ENCODE measurements around the gene CCDC188. TPM values are rescaled to one million over a fixed set of nuclear protein-coding genes. Genes with fewer than 3 reads are reported as not detected.

CCDC188 gene
- total RNA-seq, 6 experiments from 2014 or later = not detected

GRCh38 chr22:20106205-20106848, 44.5 kb downstream of the CCDC188 start:
- H3K36me3 ChIP-seq = peaks cover 6 to 59% (median 24%) of the 10 kb centered on the region in 4 donors

GRCh38 chr22:20105456-20106204, 45.2 kb downstream of the CCDC188 start:
- Histone ChIP-seq H3K4me1 (peaks cover 0 to 21% (median 9%) of the 10 kb centered on the region in 4 donors), H3K36me3 (peaks cover 6 to 52% (median 20%) of the 10 kb centered on the region in 4 donors), H3K27ac (peak overlapping the region in 1 of 3 donors; percentile 51), H3K9me3 (no peaks in the 10 kb centered on the region), H3K4me3 (no peak overlapping the region), H3K27me3 (no peaks in the 10 kb centered on the region)
- TF ChIP-seq POLR2A (IDR thresholded peaks at IDR 0.05) (no peak), CTCF (IDR thresholded peaks at IDR 0.05) (no peak)
- ATAC-seq (no peak), DNase-seq (peak in 2 of 3 donors; percentile 5 to 33)
- intact Hi-C loops (cut with DNase I) = no loop called here
- WGBS (ENCODE audit: insufficient coverage, low coverage, low lambda C conversion rate, missing lambda C conversion rate) = 100% methylated on average over 4 of the region's 7 CpGs

More at GRCh38 chr22:20106205-20106848, 44.5 kb downstream of the CCDC188 start:
- TF ChIP-seq CTCF (IDR thresholded peaks at IDR 0.05) (no peak), POLR2A (IDR thresholded peaks at IDR 0.05) (no peak)
- no peak overlapping the region for H3K27ac ChIP-seq
- 40% methylated on average over 1 of the region's 20 CpGs for WGBS (ENCODE audit: insufficient coverage, low coverage, low lambda C conversion rate, missing lambda C conversion rate)
- no peak overlapping the region for H3K4me3 ChIP-seq
- no peaks in the 10 kb centered on the region for H3K9me3 ChIP-seq
- ATAC-seq (no peak), DNase-seq (peak in 2 of 3 donors; percentile 13 to 41)
- H3K27me3 ChIP-seq = no peaks in the 10 kb centered on the region
- H3K4me1 ChIP-seq = peaks cover 0 to 21% (median 9%) of the 10 kb centered on the region in 4 donors
- intact Hi-C loops (cut with DNase I) = no loop called here

- Histone ChIP-seq H3K36me3 (peaks cover 6 to 38% (median 23%) of the 10 kb centered on the region in 4 donors), H3K27ac (peak overlapping the region in 2 of 3 donors; percentile 36 to 73), H3K9me3 (no peaks in the 10 kb centered on the region), H3K4me3 (no peak overlapping the region), H3K4me1 (peaks cover 0 to 21% (median 9%) of the 10 kb centered on the region in 4 donors), H3K27me3 (no peaks in the 10 kb centered on the region)
- 58% methylated on average over 8 of the region's 12 CpGs for WGBS (ENCODE audit: insufficient coverage, low coverage, low lambda C conversion rate, missing lambda C conversion rate)
- ATAC-seq = peak; percentile 81 to 91 (median 84)
- intact Hi-C loops (cut with DNase I) = no loop called here
- TF ChIP-seq CTCF (IDR thresholded peaks at IDR 0.05) = peak; percentile 23 to 42 (median 36)
- no peak for TF ChIP-seq POLR2A (IDR thresholded peaks at IDR 0.05)
- DNase-seq = peak; percentile 52 to 76 (median 71)
Observed at GRCh38 chr22:20102203-20102780, 48.6 kb downstream of the CCDC188 start.

GRCh38 chr22:20101638-20102037, 49.2 kb downstream of the CCDC188 start:
- no peaks in the 10 kb centered on the region for H3K27me3 ChIP-seq
- TF ChIP-seq CTCF (IDR thresholded peaks at IDR 0.05) = no peak
- TF ChIP-seq POLR2A (IDR thresholded peaks at IDR 0.05) = no peak
- no peaks in the 10 kb centered on the region for H3K9me3 ChIP-seq
- peaks cover 0 to 21% (median 9%) of the 10 kb centered on the region in 4 donors for H3K4me1 ChIP-seq
- ATAC-seq (peak; percentile 70 to 81 (median 74)), DNase-seq (peak; percentile 49 to 79 (median 78))
- H3K27ac ChIP-seq = peak overlapping the region in 2 of 3 donors; percentile 36 to 73
- 33% methylated on average over 6 of the region's 8 CpGs for WGBS (ENCODE audit: insufficient coverage, low coverage, low lambda C conversion rate, missing lambda C conversion rate)
- H3K36me3 ChIP-seq = peaks cover 0 to 34% (median 20%) of the 10 kb centered on the region in 4 donors
- intact Hi-C loops (cut with DNase I) = no loop called here
- no peak overlapping the region for H3K4me3 ChIP-seq

Data from right lobe of liver (tissue), 6 donors.